ENCODE measurements around the gene LAMB3. TPM values are rescaled to one million over a fixed set of nuclear protein-coding genes. Genes with fewer than 3 reads are reported as not detected.

Gene LAMB3
- total RNA-seq, 1 experiment from 2014 or later: 70.2 TPM

GRCh38 chr1:209589440-209589839 lies 62.8 kb downstream of the LAMB3 start:
- Histone ChIP-seq H3K36me3 (ENCODE audit: control insufficient read depth in 1 of 2, insufficient read depth in 2 of 2, low read length in 2 of 2) (no peaks in the 10 kb centered on the region), H3K27ac (ENCODE audit: low read depth, low read length) (no peak overlapping the region), H3K4me2 (ENCODE audit: low read length) (no peak overlapping the region), H3K79me2 (ENCODE audit: insufficient read depth, low read length) (no peaks in the 10 kb centered on the region), H3K27me3 (ENCODE audit: insufficient read depth, low read length) (no peaks in the 10 kb centered on the region; the same call in 1 of the 2 replicates), H3K9ac (ENCODE audit: low read length) (no peak overlapping the region), H3K9me2 (ENCODE audit: insufficient read depth) (no peaks in the 10 kb centered on the region), H4K20me1 (ENCODE audit: insufficient read depth) (no peaks in the 10 kb centered on the region), H3K4me3 (replicated peaks in 1 of 2; ENCODE audit: low read depth in 1 of 2, low read length in 2 of 2) (no peak overlapping the region), H2AFZ (ENCODE audit: low read depth, low read length, poor library complexity, severe bottlenecking) (no peak overlapping the region), H3K4me1 (ENCODE audit: control insufficient read depth in 1 of 2, insufficient read depth in 2 of 2, low read length in 2 of 2) (peaks cover 6 to 9% of the 10 kb centered on the region in 2 experiments; a peak in 3 of 4 replicates), H3K9me3 (ENCODE audit: control insufficient read depth in 1 of 2, insufficient read depth in 1 of 2, low read depth in 1 of 2, low read length in 2 of 2) (no peaks in the 10 kb centered on the region)
- no peak for ATAC-seq
- intact Hi-C loops (cut with micrococcal nuclease): no loop called here
- DNase-seq (ENCODE audit: low read depth, low spot score): no peak
- POLR2A ChIA-PET: no interaction called here
- RAD21 ChIA-PET (ENCODE audit: low non-redundant PET in 1 of 2, low total read pairs in 2 of 2, uncharacterized antibody in 2 of 2, unreplicated experiment in 2 of 2): no interaction called here
- TF ChIP-seq ATF3 (IDR thresholded peaks at IDR 0.05) (no peak), SIN3A (IDR thresholded peaks at IDR 0.05; ENCODE audit: low read depth) (no peak), TCF7L2 (IDR thresholded peaks at IDR 0.05; ENCODE audit: borderline replicate concordance, extremely low read depth, insufficient read depth, insufficient read length) (no peak), RAD21 (IDR thresholded peaks at IDR 0.05; ENCODE audit: low read depth) (no peak), CTCF (IDR thresholded peaks at IDR 0.05 in 2 of 3, conservative IDR thresholded peaks at IDR 0.05 in 1 of 3; ENCODE audit: borderline replicate concordance in 1 of 3, insufficient read depth in 1 of 3, low read depth in 2 of 3, low read length in 2 of 3) (no peak), EZH2phosphoT487 (IDR thresholded peaks at IDR 0.05; ENCODE audit: borderline replicate concordance) (no peak)
- no TSS peak for BruUV-seq (replicated peaks)
- CTCF ChIA-PET: interaction anchor here (0.7 to 1.4 kb wide), 3 partner anchors 13 to 235 kb away, joined by 3 to 5 read pairs (median 4); no protein-coding TSS in a partner anchor

- no peaks in the 10 kb centered on the region for H3K9me2 ChIP-seq (ENCODE audit: insufficient read depth)
- intact Hi-C loops (cut with micrococcal nuclease): no loop called here
- POLR2A ChIA-PET: no interaction called here
- H3K4me2 ChIP-seq (ENCODE audit: low read length): peak overlapping the region; percentile 43
- no peaks in the 10 kb centered on the region for H4K20me1 ChIP-seq (ENCODE audit: insufficient read depth)
- ATAC-seq (peak; percentile 61), DNase-seq (ENCODE audit: low read depth, low spot score) (no peak)
- TF ChIP-seq ELF1 (IDR thresholded peaks at IDR 0.05; ENCODE audit: borderline replicate concordance, low read depth) (0 out of 2 replicates have a peak, but pooled peaks have one; percentile 22), ZNF274 (IDR thresholded peaks at IDR 0.05; ENCODE audit: low read depth, low read length) (no peak)
- CTCF ChIA-PET: interaction anchor here (1.3 kb wide), 1 partner anchor 18 kb away, joined by 6 read pairs; no protein-coding TSS in a partner anchor
- H3K9me3 ChIP-seq (ENCODE audit: control insufficient read depth in 1 of 2, insufficient read depth in 1 of 2, low read depth in 1 of 2, low read length in 2 of 2): no peaks in the 10 kb centered on the region
- no peaks in the 10 kb centered on the region; the same call in 1 of the 2 replicates for H3K27me3 ChIP-seq (ENCODE audit: insufficient read depth, low read length)
- H2AFZ ChIP-seq (ENCODE audit: low read depth, low read length, poor library complexity, severe bottlenecking): no peak overlapping the region
- no peak overlapping the region for H3K9ac ChIP-seq (ENCODE audit: low read length)
- H3K79me2 ChIP-seq (ENCODE audit: insufficient read depth, low read length): no peaks in the 10 kb centered on the region
- H3K4me1 ChIP-seq (ENCODE audit: control insufficient read depth in 1 of 2, insufficient read depth in 2 of 2, low read length in 2 of 2): peaks cover 6 to 12% of the 10 kb centered on the region in 2 experiments; a peak in 3 of 4 replicates
- no peak overlapping the region for H3K27ac ChIP-seq (ENCODE audit: low read depth, low read length)
- no peak overlapping the region for H3K4me3 ChIP-seq (replicated peaks in 1 of 2; ENCODE audit: low read depth in 1 of 2, low read length in 2 of 2)
- H3K36me3 ChIP-seq (ENCODE audit: control insufficient read depth in 1 of 2, insufficient read depth in 2 of 2, low read length in 2 of 2): no peaks in the 10 kb centered on the region
- no TSS peak for BruUV-seq (replicated peaks)
- RAD21 ChIA-PET (ENCODE audit: low non-redundant PET in 1 of 2, low total read pairs in 2 of 2, uncharacterized antibody in 2 of 2, unreplicated experiment in 2 of 2): no interaction called here
Observed at GRCh38 chr1:209587789-209588188, 64.4 kb downstream of the LAMB3 start.
